SKM-1 treated with dmso at 0.1 percent for 144 hours (cell line): ENCODE measurements around the gene TAS2R39.

Source experiments
- DNase-seq: peaks from one replicate; lab custom pipeline; 2025; ENCODE audit not compliant: unreplicated experiment; lab: John Stamatoyannopoulos, UW

TAS2R39 gene

GRCh38 chr7:143214789-143215679, 31.8 kb downstream of the TAS2R39 start:
- peak; percentile 83 for DNase-seq

- no peak for DNase-seq
These were observed 32.9 kb downstream of the TAS2R39 start for GRCh38 chr7:143216151-143216550.

GRCh38 chr7:143216686-143217085, 33.5 kb downstream of the TAS2R39 start:
- no peak for DNase-seq

- DNase-seq, result no peak
These were observed 34.6 kb downstream of the TAS2R39 start for GRCh38 chr7:143217806-143218205.

GRCh38 chr7:143221286-143221685, 38.1 kb downstream of the TAS2R39 start:
- no peak for DNase-seq

- no peak for DNase-seq
These were observed 38.5 kb downstream of the TAS2R39 start, which contains the start of gene TAS2R40 for GRCh38 chr7:143221737-143222136. Gene TAS2R40, plus strand, starts transcription at chr7:143222037. Its CDS starts 42 bp downstream, at chr7:143222079.

GRCh38 chr7:143222782-143223181, 39.6 kb downstream of the TAS2R39 start:
- DNase-seq, result peak; percentile 87

GRCh38 chr7:143223784-143224183, 40.6 kb downstream of the TAS2R39 start:
- no peak for DNase-seq

- no peak for DNase-seq
These were observed 41.8 kb downstream of the TAS2R39 start for GRCh38 chr7:143225047-143225446.

- DNase-seq, result no peak
These were observed 44.6 kb downstream of the TAS2R39 start for GRCh38 chr7:143227806-143228205.

GRCh38 chr7:143229054-143229790, 46.0 kb downstream of the TAS2R39 start:
- DNase-seq, result no peak

- DNase-seq, result no peak
These were observed 47.6 kb downstream of the TAS2R39 start for GRCh38 chr7:143230602-143231457.
